Gastrocnemius medialis (tissue), 4 donors: Measurements from ENCODE around the gene KIF3A.

Experiments
- CTCF ChIP-seq, 5 experiments: fragments of 450-650 bp in 3 of 5; fragments of 200-600 bp in 2 of 5; sonication (generic) in 2 of 5; IDR thresholded peaks in 4 of 5; conservative IDR thresholded peaks in 1 of 5; 1 replicate in 4 of 5; 2 replicates in 1 of 5; pipeline ENCODE4 v1.5.1; 2016 to 2019; ENCODE audit warnings: antibody characterized with exemption in 5 of 5, mild to moderate bottlenecking in 3 of 5, moderate library complexity in 3 of 5
- POLR2A ChIP-seq, 2 donors: fragments of 450-650 bp; IDR thresholded peaks; one replicate each; pipeline ENCODE4 v1.6.1; 2017; ENCODE audit warnings: antibody characterized with exemption in 2 of 2, mild to moderate bottlenecking in 2 of 2, moderate library complexity in 2 of 2

DNA sequence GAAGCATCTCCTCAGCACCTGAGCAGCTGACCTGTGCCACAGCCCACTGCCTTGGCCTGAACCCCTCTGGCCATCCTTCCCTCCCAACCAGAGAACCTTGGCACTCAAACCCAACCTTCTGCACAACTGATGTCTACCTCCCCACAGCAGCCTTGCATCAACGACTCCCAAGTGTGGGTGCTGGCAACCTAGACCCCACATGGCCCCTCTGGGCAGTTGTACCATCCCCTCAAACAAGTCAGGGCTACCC is 29.4 kb upstream of the KIF3A start:
- TF ChIP-seq CTCF (IDR thresholded peaks at IDR 0.05 in 4 of 5, conservative IDR thresholded peaks at IDR 0.05 in 1 of 5) (no peak), POLR2A (IDR thresholded peaks at IDR 0.05) (no peak)
